ENCODE data around the gene CBLC. TPM values are rescaled to one million over a fixed set of nuclear protein-coding genes. Genes with fewer than 3 reads are reported as not detected.
"Not testable (repeated sequence)": the region's sequence is repeated elsewhere in the genome, so short reads cannot be mapped to it uniquely, and the experiment has no call there.

The CBLC gene
- total RNA-seq, 2 experiments from 2014 or later, result not detected

- H3K9me3 Mint-ChIP-seq, result peaks cover 5% of the 10 kb centered on the region
- H3K27ac Mint-ChIP-seq, result no peak overlapping the region
- H3K4me3 Mint-ChIP-seq, result no peak overlapping the region
- H3K36me3 Mint-ChIP-seq (ENCODE audit: low read depth), result no peaks in the 10 kb centered on the region
- peaks cover 20% of the 10 kb centered on the region for H3K4me1 Mint-ChIP-seq (ENCODE audit: low read depth)
- no peaks in the 10 kb centered on the region for H3K27me3 Mint-ChIP-seq (ENCODE audit: low read depth)
- no peak for DNase-seq
- intact Hi-C loops (cut with micrococcal nuclease), result no loop called here
- CTCF ChIA-PET, result interaction anchor here (0.8 to 17.0 kb wide), 7 partner anchors 11 to 116 kb away, joined by 3 to 394 read pairs (median 7); no protein-coding TSS in a partner anchor
Observed at GRCh38 chr19:44772959-44773358, 4.7 kb upstream of the CBLC start.

- no peak for DNase-seq
- CTCF ChIA-PET, result interaction anchor here (1.1 to 17.0 kb wide), 4 partner anchors 43 to 205 kb away, joined by 3 to 394 read pairs (median 6); no protein-coding TSS in a partner anchor
- no peaks in the 10 kb centered on the region for H3K36me3 Mint-ChIP-seq (ENCODE audit: low read depth)
- intact Hi-C loops (cut with micrococcal nuclease), result no loop called here
- H3K4me1 Mint-ChIP-seq (ENCODE audit: low read depth), result peaks cover 4% of the 10 kb centered on the region
- no peak overlapping the region for H3K4me3 Mint-ChIP-seq
- no peak overlapping the region for H3K27ac Mint-ChIP-seq
- peaks cover 5% of the 10 kb centered on the region for H3K27me3 Mint-ChIP-seq (ENCODE audit: low read depth)
- no peaks in the 10 kb centered on the region for H3K9me3 Mint-ChIP-seq
Observed at GRCh38 chr19:44775676-44776240, 1.9 kb upstream of the CBLC start.

GRCh38 chr19:44776402-44777096 lies 1.1 kb upstream of the CBLC start:
- intact Hi-C loops (cut with micrococcal nuclease), result no loop called here
- Mint-ChIP-seq H3K27ac (no peak overlapping the region), H3K9me3 (no peaks in the 10 kb centered on the region), H3K4me3 (no peak overlapping the region), H3K27me3 (ENCODE audit: low read depth) (peaks cover 5% of the 10 kb centered on the region), H3K36me3 (ENCODE audit: low read depth) (no peaks in the 10 kb centered on the region), H3K4me1 (ENCODE audit: low read depth) (peaks cover 2% of the 10 kb centered on the region)
- CTCF ChIA-PET, result interaction anchor here (0.7 to 17.0 kb wide), 5 partner anchors 22 to 72 kb away, joined by 3 to 394 read pairs (median 4); no protein-coding TSS in a partner anchor
- no peak for DNase-seq

GRCh38 chr19:44779150-44779549 lies 1.5 kb downstream of the CBLC start:
- CTCF ChIA-PET, result interaction anchor here (0.7 to 1.0 kb wide), 2 partner anchors 56 to 63 kb away, joined by 3 read pairs; no protein-coding TSS in a partner anchor

GRCh38 chr19:44781694-44782093 lies 4.0 kb downstream of the CBLC start:
- H3K27ac Mint-ChIP-seq; intact Hi-C loops (cut with micrococcal nuclease); DNase-seq; H3K4me1 Mint-ChIP-seq (ENCODE audit: low read depth); H3K27me3 Mint-ChIP-seq (ENCODE audit: low read depth); H3K4me3 Mint-ChIP-seq; H3K9me3 Mint-ChIP-seq; H3K36me3 Mint-ChIP-seq (ENCODE audit: low read depth): not testable (repeated sequence)
- CTCF ChIA-PET, result interaction anchor here (0.8 to 1.6 kb wide), 3 partner anchors 13 to 63 kb away, joined by 3 to 10 read pairs (median 4); no protein-coding TSS in a partner anchor

More at GRCh38 chr19:44779150-44779549, 1.5 kb downstream of the CBLC start:
- Mint-ChIP-seq H3K4me1 (ENCODE audit: low read depth) (peaks cover under 1% of the 10 kb centered on the region), H3K4me3 (no peak overlapping the region), H3K9me3 (no peaks in the 10 kb centered on the region), H3K36me3 (ENCODE audit: low read depth) (no peaks in the 10 kb centered on the region), H3K27me3 (ENCODE audit: low read depth) (peaks cover 6% of the 10 kb centered on the region), H3K27ac (no peak overlapping the region)
- DNase-seq, result no peak
- intact Hi-C loops (cut with micrococcal nuclease), result no loop called here

GRCh38 chr19:44782729-44783128 lies 5.0 kb downstream of the CBLC start:
- Mint-ChIP-seq H3K27me3 (ENCODE audit: low read depth) (peaks cover 10% of the 10 kb centered on the region), H3K4me1 (ENCODE audit: low read depth) (peaks cover 4% of the 10 kb centered on the region), H3K4me3 (no peak overlapping the region), H3K27ac (no peak overlapping the region), H3K36me3 (ENCODE audit: low read depth) (no peaks in the 10 kb centered on the region), H3K9me3 (no peaks in the 10 kb centered on the region)
- no peak for DNase-seq
- CTCF ChIA-PET, result interaction anchor here (0.7 to 4.1 kb wide), 6 partner anchors 11 to 602 kb away, joined by 4 to 23 read pairs (median 7); no protein-coding TSS in a partner anchor
- intact Hi-C loops (cut with micrococcal nuclease), result no loop called here

GRCh38 chr19:44783545-44783944 lies 5.9 kb downstream of the CBLC start:
- no peak for DNase-seq
- Mint-ChIP-seq H3K27ac (no peak overlapping the region), H3K4me1 (ENCODE audit: low read depth) (peaks cover 4% of the 10 kb centered on the region), H3K36me3 (ENCODE audit: low read depth) (no peaks in the 10 kb centered on the region), H3K27me3 (ENCODE audit: low read depth) (peaks cover 10% of the 10 kb centered on the region), H3K4me3 (no peak overlapping the region), H3K9me3 (no peaks in the 10 kb centered on the region)
- CTCF ChIA-PET, result interaction anchor here (0.7 to 4.1 kb wide), 17 partner anchors 12 to 601 kb away, joined by 3 to 23 read pairs (median 7); no protein-coding TSS in a partner anchor
- intact Hi-C loops (cut with micrococcal nuclease), result no loop called here

GRCh38 chr19:44785271-44785670 lies 7.6 kb downstream of the CBLC start:
- DNase-seq, result no peak
- Mint-ChIP-seq H3K27ac (no peak overlapping the region), H3K9me3 (no peaks in the 10 kb centered on the region), H3K36me3 (ENCODE audit: low read depth) (no peaks in the 10 kb centered on the region), H3K27me3 (ENCODE audit: low read depth) (peaks cover 4% of the 10 kb centered on the region), H3K4me1 (ENCODE audit: low read depth) (peaks cover 4% of the 10 kb centered on the region), H3K4me3 (no peak overlapping the region)
- CTCF ChIA-PET, result interaction anchor here (0.8 to 4.1 kb wide), 10 partner anchors 10 to 96 kb away, joined by 3 to 23 read pairs (median 7); partner anchors contain the start of gene NECTIN2
- intact Hi-C loops (cut with micrococcal nuclease), result no loop called here

- peaks cover 4% of the 10 kb centered on the region for H3K27me3 Mint-ChIP-seq (ENCODE audit: low read depth)
- CTCF ChIA-PET, result interaction anchor here (1.0 to 4.1 kb wide), 2 partner anchors 62 to 97 kb away, joined by 4 to 17 read pairs; no protein-coding TSS in a partner anchor
- intact Hi-C loops (cut with micrococcal nuclease), result no loop called here
- no peak for DNase-seq
- H3K4me1 Mint-ChIP-seq (ENCODE audit: low read depth), result peaks cover 4% of the 10 kb centered on the region
- H3K27ac Mint-ChIP-seq, result no peak overlapping the region
- H3K9me3 Mint-ChIP-seq, result no peaks in the 10 kb centered on the region
- H3K4me3 Mint-ChIP-seq, result no peak overlapping the region
- H3K36me3 Mint-ChIP-seq (ENCODE audit: low read depth), result no peaks in the 10 kb centered on the region
Observed at GRCh38 chr19:44785993-44786392, 8.3 kb downstream of the CBLC start.

GRCh38 chr19:44788971-44789370 lies 11.3 kb downstream of the CBLC start:
- Mint-ChIP-seq H3K27ac (no peak overlapping the region), H3K27me3 (ENCODE audit: low read depth) (peaks cover 4% of the 10 kb centered on the region), H3K4me1 (ENCODE audit: low read depth) (peaks cover 4% of the 10 kb centered on the region), H3K4me3 (no peak overlapping the region), H3K36me3 (ENCODE audit: low read depth) (no peaks in the 10 kb centered on the region), H3K9me3 (no peaks in the 10 kb centered on the region)
- no peak for DNase-seq
- intact Hi-C loops (cut with micrococcal nuclease), result no loop called here
- CTCF ChIA-PET, result interaction anchor here (0.6 to 2.9 kb wide), 2 partner anchors 65 to 71 kb away, joined by 3 to 12 read pairs; no protein-coding TSS in a partner anchor

- Mint-ChIP-seq H3K27me3 (ENCODE audit: low read depth) (no peaks in the 10 kb centered on the region), H3K27ac (no peak overlapping the region), H3K4me3 (no peak overlapping the region), H3K4me1 (ENCODE audit: low read depth) (no peaks in the 10 kb centered on the region), H3K9me3 (no peaks in the 10 kb centered on the region), H3K36me3 (ENCODE audit: low read depth) (no peaks in the 10 kb centered on the region)
- intact Hi-C loops (cut with micrococcal nuclease), result no loop called here
- DNase-seq, result no peak
- CTCF ChIA-PET, result interaction anchor here (1.1 to 2.9 kb wide), 2 partner anchors 19 to 66 kb away, joined by 3 to 12 read pairs; no protein-coding TSS in a partner anchor
Observed at GRCh38 chr19:44789943-44790483, 12.3 kb downstream of the CBLC start.

- CTCF ChIA-PET, result no interaction called here
- Mint-ChIP-seq H3K27me3 (ENCODE audit: low read depth) (no peaks in the 10 kb centered on the region), H3K4me3 (no peak overlapping the region), H3K9me3 (no peaks in the 10 kb centered on the region), H3K36me3 (ENCODE audit: low read depth) (no peaks in the 10 kb centered on the region), H3K27ac (no peak overlapping the region), H3K4me1 (ENCODE audit: low read depth) (peaks cover 14% of the 10 kb centered on the region)
- intact Hi-C loops (cut with micrococcal nuclease), result no loop called here
- DNase-seq, result no peak
Observed at GRCh38 chr19:44792281-44792680, 14.6 kb downstream of the CBLC start.

Measured in activated naive CD4-positive, alpha-beta T cell treated with anti-CD3 and anti-CD28 coated beads for 36 hours (primary cell).